Lung (tissue), 12 donors: Measurements from ENCODE around the gene RIOK3. TPM values are rescaled to one million over a fixed set of nuclear protein-coding genes. Genes with fewer than 3 reads are reported as not detected.
A peak's percentile ranks its signal among the peaks of the same experiment; 100 is the strongest.

Source experiments
- ATAC-seq: fragments of 200-7000 bp; cut with Tn5 transposase; one replicate; pipeline ENCODE4 v1.9.1; 2020; ENCODE audit warnings: moderate number of reproducible peaks; ENCODE audit not compliant: insufficient read depth, low FRiP score
- DNase-seq, 3 donors: peaks; one replicate each; pipeline ENCODE4 v3.0.0-alpha.2; 2013 to 2017
- H3K27ac ChIP-seq, 2 donors: one replicate each; pipeline ENCODE4 v1.5.1; 2013; ENCODE audit warnings: mild to moderate bottlenecking in 2 of 2, moderate library complexity in 2 of 2, control low read depth in 1 of 2, inconsistent platforms in 1 of 2, low read depth in 1 of 2, low read length in 1 of 2
- H3K27me3 ChIP-seq, 3 donors: one replicate each; pipeline ENCODE4 v1.5.1; 2013; ENCODE audit warnings: low read length in 2 of 3; ENCODE audit not compliant: control insufficient read depth in 3 of 3, insufficient read depth in 3 of 3
- H3K36me3 ChIP-seq, 4 donors: one replicate each; pipeline ENCODE4 v1.5.1; 2013; ENCODE audit warnings: low read length in 4 of 4, mild to moderate bottlenecking in 1 of 4, moderate library complexity in 1 of 4; ENCODE audit not compliant: control insufficient read depth in 4 of 4, insufficient read depth in 4 of 4
- H3K4me1 ChIP-seq, 5 donors: one replicate each; pipeline ENCODE4 v1.5.1; 2013; ENCODE audit warnings: low read length in 5 of 5, mild to moderate bottlenecking in 2 of 5, moderate library complexity in 1 of 5; ENCODE audit not compliant: control insufficient read depth in 5 of 5, insufficient read depth in 5 of 5
- H3K4me3 ChIP-seq: one replicate; pipeline ENCODE4 v1.5.1; 2013; ENCODE audit warnings: mild to moderate bottlenecking, control low read depth, moderate library complexity
- H3K9ac ChIP-seq, 2 donors: one replicate each; pipeline ENCODE4 v1.5.1; 2013; ENCODE audit warnings: low read length in 2 of 2, control low read depth in 1 of 2; ENCODE audit not compliant: insufficient read depth in 1 of 2
- H3K9me3 ChIP-seq, 4 donors: one replicate each; pipeline ENCODE4 v1.5.1; 2013; ENCODE audit warnings: low read length in 3 of 4, mild to moderate bottlenecking in 1 of 4, moderate library complexity in 1 of 4; ENCODE audit not compliant: control insufficient read depth in 4 of 4, insufficient read depth in 3 of 4
- WGBS, 2 donors: extraction: QIAGEN DNeasy Blood & Tissue Kit; methylation state at CpG; one replicate each; pipeline ENCODE4 v1.1.7; 2013; 5-methylcytosine and 5-hydroxymethylcytosine counted together
- polyA plus RNA-seq, 2 donors: library from polyadenylated mRNA; stranded (reverse); fragments of 200-250 nt; gene quantifications; one replicate each; pipeline ENCODE4 v1.2.1, GENCODE V29; 2013
- total RNA-seq, 2 donors: library from RNA; depleted of rRNA in 1 of 2; stranded (reverse); fragments of >200 nt in 1 of 2; gene quantifications; one replicate each; pipeline ENCODE4 v1.2.1, GENCODE V29; 2014 to 2021
- TF ChIP-seq, protein P1 (sequence below): IDR thresholded peaks from 2 replicates; pipeline ENCODE4 v1.5.1; 2012; ENCODE audit warnings: mild to moderate bottlenecking; ENCODE audit errors: control extremely low read depth, extremely low read depth
- donor health status: control.
- donor health status: control.
- donor health status: Bipolar disorder and iron deficiency.
- donor health status: healthy.
- donor health status: DM: yes; HTN: yes; CAD: no.

RIOK3 gene
- total and polyA plus RNA-seq, 4 donors, result 35.6 to 83.0 (median 54.2) TPM

- Histone ChIP-seq H3K27ac (no peak overlapping the region), H3K36me3 (no peaks in the 10 kb centered on the region), H3K4me1 (peaks cover 0 to 2% (median 0%) of the 10 kb centered on the region in 5 donors), H3K27me3 (no peaks in the 10 kb centered on the region), H3K4me3 (no peak overlapping the region), H3K9ac (no peak overlapping the region), H3K9me3 (no peaks in the 10 kb centered on the region)
- TF ChIP-seq, protein P1, sequence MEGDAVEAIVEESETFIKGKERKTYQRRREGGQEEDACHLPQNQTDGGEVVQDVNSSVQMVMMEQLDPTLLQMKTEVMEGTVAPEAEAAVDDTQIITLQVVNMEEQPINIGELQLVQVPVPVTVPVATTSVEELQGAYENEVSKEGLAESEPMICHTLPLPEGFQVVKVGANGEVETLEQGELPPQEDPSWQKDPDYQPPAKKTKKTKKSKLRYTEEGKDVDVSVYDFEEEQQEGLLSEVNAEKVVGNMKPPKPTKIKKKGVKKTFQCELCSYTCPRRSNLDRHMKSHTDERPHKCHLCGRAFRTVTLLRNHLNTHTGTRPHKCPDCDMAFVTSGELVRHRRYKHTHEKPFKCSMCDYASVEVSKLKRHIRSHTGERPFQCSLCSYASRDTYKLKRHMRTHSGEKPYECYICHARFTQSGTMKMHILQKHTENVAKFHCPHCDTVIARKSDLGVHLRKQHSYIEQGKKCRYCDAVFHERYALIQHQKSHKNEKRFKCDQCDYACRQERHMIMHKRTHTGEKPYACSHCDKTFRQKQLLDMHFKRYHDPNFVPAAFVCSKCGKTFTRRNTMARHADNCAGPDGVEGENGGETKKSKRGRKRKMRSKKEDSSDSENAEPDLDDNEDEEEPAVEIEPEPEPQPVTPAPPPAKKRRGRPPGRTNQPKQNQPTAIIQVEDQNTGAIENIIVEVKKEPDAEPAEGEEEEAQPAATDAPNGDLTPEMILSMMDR, result no peak
- DNase-seq, result no peak
- WGBS, 2 donors, result 53 to 55% methylated on average over 12 of the region's 12 CpGs
- no peak for ATAC-seq
Observed at GRCh38 chr18:23495723-23496440, 42.8 kb downstream of the RIOK3 start.

GRCh38 chr18:23498117-23498516, 45.0 kb downstream of the RIOK3 start:
- ATAC-seq (no peak), DNase-seq (no peak)
- H3K27me3 ChIP-seq, result no peaks in the 10 kb centered on the region
- no peak overlapping the region for H3K4me3 ChIP-seq
- WGBS, 2 donors, result 38 to 72% methylated on average over 2 of the region's 2 CpGs
- H3K9ac ChIP-seq, result no peak overlapping the region
- H3K9me3 ChIP-seq, result no peaks in the 10 kb centered on the region
- peaks cover 0 to 7% (median 0%) of the 10 kb centered on the region in 5 donors for H3K4me1 ChIP-seq
- TF ChIP-seq, protein P1, result no peak
- H3K36me3 ChIP-seq, result no peaks in the 10 kb centered on the region
- no peak overlapping the region for H3K27ac ChIP-seq

GRCh38 chr18:23498877-23499276, 45.8 kb downstream of the RIOK3 start:
- TF ChIP-seq, protein P1, result peak; percentile 43
- Histone ChIP-seq H3K9ac (no peak overlapping the region), H3K27ac (no peak overlapping the region), H3K4me1 (peaks cover 0 to 8% (median 0%) of the 10 kb centered on the region in 5 donors), H3K27me3 (no peaks in the 10 kb centered on the region), H3K9me3 (no peaks in the 10 kb centered on the region), H3K36me3 (no peaks in the 10 kb centered on the region), H3K4me3 (no peak overlapping the region)
- no peak for ATAC-seq
- peak; percentile 54 to 65 (median 62) for DNase-seq
- 26 to 32% methylated on average over 5 of the region's 5 CpGs for WGBS, 2 donors
